Fibroblast of skin of right quadriceps (primary cell): ENCODE results near the gene KCNJ12.
"Not testable (repeated sequence)": the region's sequence is repeated elsewhere in the genome, so short reads cannot be mapped to it uniquely, and the experiment has no call there.

Source experiments
- DNase-seq: peaks from one replicate; pipeline ENCODE4 v3.0.0-alpha.2; 2013

KCNJ12 gene

DNA sequence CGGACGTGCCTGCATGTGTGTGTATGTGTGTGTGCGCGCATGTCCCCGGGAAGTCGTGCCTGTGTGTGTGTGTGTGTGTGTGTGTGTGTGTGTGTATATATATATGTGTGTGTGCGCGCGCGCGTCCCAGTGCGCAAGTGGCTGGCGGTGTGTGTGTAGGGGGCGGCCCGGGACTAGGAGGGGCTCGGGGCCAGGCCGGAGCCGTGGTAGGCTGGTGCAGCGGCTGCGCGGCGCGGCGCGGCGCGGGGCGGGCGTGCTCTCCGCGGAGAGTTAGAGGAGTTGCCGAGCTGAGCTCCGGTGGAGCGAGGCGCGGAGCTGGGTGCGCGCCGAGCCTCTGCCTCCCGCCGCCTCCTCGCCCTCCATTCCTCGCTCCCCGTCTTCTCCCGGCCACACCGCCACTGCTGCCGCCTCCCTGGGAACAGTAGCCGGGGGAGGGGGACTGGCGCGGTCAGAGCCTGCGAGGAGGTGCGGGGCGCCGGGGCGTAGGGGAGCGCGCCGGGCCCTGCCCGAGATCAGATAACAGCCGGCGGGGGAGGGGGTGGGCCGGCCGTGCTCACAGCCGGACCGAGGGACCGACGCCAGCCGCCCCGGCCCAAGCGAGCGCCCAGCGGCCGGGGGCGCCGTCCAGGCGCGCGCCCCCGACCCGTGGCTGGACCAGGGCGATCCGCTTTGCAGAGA, at the start of gene KCNJ12:
TSS of gene KCNJ12 (plus strand) at position 277 of the 678 bp plus-strand sequence. CDS start 38,986 bp downstream, outside the sequence.
- DNase-seq: no peak

DNA sequence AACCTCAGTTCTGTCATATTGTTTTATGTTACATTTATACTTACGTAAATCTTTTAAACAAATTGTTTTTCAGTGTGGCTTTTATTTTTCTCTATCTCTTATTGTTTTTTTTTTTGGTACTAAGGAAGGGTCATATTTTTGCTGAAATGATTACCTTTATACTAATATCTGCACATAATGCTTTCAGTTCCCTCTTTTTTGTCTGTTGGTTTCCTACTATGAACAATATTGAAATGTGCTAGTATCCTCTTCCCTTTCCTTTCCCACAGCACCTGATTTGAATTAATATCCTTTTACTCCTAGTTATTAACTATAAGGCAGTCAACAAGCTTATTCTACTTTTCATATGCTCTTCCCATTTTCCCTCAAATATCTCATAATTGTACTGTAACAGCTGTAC, 48.2 kb upstream of the KCNJ12 start:
- DNase-seq: not testable (repeated sequence)

DNA sequence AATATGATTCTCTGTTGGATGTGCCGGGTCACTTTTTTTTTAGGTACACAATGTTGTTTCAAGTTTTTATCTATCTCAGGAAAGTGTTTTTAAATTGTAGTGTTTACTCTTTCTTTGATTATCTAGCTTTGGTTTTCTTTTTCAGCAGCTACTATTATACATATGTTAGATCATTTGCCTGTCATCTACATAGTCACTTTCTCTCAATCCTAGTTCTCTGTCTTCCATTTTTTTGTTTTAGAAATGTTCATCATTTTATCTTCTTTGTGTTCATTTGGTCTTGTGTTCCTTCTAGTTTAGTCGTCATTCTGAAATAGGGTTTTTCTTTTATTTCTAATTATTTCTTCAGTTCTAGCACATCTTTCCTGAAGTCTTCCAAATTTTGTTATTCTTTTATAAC, 47.4 kb upstream of the KCNJ12 start:
- not testable (repeated sequence) for DNase-seq

DNA sequence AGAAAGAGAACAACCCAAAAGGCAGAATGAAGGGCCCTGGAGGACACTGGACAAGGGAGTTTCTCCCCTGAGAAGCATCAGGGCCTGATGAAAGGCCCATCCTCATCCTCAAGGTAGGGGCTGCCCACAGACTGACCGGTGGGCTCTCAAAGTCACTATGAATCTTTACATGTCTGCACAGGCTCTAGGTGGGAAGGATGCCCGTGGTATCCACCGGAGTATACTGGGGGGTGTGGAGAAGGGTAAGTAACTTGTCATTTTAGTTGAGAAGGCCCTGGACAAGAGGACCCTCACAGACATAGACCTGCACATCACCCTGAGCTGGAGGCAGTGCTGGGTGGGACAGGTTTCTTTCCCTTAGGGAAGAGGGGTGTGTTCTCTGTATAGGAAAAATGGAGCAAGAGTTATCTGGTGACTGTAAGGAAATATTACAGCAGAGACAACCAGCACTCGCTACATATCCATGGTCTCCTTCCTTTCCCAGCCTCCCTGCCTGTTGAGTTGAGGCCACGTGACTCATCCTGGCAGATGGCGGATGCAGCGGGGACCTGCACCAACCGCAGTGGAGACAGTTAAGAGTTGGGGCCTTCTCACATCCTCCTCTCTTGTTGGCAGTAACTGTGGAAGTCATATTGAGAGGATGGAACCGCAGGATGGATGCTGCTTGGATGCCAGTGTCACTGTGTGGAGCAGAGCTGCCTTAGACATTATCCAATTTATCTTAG, 45.6 kb upstream of the KCNJ12 start:
- no peak for DNase-seq

DNA sequence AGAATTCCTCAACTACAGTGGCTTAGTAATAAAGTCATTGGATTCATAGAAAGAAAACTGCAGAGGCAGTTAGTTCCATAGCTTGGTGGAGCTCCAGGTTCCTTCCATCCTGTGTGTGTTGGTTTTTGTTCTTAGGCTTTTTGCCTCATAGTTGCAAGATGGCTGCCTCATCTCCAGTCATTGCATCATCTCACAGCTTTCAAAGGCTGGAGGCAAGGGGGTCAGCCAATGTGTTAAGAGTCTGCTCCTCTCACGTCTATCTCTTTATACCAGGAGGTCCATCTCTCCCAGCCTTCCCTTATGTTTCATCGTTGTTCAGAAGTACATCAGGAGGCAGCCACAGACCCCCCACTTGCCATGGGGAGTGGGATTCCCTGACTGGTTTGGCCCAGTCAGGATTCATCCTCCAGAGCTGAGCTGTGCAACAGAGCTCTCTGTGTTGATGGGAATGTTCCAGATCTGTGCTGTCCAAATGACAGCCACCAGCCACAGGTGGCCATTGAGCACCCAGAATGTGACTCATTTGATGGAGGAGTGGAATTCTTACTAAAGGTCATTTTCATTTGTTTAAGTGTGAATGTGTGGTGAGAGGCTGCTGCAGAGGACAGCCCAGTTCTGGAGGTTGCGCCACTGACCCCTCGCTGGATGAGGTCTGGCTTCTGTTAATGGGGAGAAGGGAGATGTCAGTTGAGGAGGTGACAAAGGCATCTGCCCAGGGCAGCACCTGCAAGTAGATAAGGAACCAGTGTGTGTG, 39.4 kb upstream of the KCNJ12 start:
- DNase-seq: not testable (repeated sequence)

DNA sequence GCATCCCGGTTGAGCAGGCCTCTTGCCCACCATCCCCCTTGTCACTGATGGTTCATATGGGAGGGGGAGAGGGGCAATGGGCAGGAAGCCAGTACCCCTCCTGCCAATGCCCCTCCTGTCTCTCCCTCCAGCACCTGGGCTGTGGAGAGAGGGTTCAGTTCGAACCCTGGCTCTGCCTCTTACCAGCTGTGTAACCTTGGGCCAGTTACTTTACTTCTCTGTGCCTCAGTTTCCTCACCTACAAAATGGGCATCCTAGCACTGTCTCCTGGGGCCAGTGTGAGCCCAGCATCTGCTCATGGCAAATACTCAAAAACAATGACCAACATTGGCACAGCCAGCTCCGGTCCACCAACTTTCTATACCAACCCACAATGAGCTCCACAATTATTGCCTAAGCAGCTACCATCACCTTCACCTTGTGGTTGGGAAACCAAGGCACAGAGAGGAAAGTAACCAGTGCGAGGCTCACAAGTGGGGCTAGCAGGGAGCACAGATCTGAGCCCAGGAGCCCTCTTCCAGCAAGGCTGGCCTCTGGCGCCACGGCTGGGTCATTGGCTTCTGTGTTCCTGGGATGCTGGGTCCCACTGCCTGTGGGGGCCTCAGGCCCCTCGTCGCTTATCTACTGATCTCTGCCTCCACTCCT, 38.1 kb upstream of the KCNJ12 start:
- DNase-seq: not testable (repeated sequence)

DNA sequence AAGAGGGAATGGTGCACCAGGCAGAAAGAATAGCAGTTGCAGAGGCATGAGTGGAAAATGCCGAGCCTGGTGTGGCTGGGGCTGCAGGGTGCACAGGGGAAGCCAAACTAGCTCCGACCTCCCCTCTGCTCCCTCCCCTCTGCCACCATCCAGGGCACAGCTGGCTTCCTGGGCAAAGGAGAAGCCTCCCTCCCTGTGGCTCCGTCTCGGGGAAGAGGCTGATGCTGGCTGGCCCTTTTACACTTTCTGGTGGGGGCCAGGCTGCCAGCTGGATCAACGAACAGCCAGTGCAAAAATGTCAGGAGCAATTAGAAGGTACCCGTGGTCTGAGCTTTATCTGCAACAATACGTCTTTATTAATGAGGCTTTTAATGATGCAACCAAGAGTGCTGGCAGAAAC, 37.1 kb upstream of the KCNJ12 start:
- no peak for DNase-seq

DNA sequence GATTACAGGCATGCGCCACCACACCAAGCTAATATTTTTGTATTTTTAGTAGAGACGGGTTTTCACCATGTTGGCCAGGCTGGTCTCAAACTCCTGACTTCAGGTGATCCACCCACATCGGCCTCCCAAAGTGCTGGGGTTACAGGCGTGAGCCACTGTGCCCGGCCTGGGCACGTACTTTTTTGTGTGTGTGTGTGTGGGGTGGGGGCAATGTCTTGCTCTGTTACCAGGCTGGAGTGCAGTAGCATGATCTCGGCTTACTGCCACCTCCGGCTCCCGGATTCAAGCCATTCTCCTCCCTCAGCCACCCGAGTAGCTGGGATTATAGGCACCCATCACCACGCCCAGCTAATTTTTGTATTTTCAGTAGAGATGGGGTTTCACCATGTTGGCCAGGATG, 36.6 kb upstream of the KCNJ12 start:
- DNase-seq: not testable (repeated sequence)

DNA sequence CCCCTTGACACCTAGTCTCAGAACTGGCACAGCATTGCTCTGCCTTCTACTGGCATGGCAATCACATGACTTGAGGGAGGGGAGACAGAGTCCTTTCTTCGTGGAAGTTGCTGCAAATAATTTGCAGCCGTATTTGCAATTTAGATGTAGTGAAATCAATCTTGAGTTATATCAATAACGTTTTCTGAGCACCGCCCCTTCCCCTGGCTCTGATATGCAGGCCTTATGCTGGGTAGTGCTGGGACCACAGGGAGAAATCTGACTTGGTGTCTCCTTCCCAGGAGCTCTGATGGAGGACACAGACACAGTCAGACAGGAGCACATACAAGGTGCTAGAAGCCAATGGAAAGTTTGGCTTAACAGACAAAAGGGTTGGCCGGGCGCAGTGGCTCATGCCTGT, 35.8 kb upstream of the KCNJ12 start:
- not testable (repeated sequence) for DNase-seq

DNA sequence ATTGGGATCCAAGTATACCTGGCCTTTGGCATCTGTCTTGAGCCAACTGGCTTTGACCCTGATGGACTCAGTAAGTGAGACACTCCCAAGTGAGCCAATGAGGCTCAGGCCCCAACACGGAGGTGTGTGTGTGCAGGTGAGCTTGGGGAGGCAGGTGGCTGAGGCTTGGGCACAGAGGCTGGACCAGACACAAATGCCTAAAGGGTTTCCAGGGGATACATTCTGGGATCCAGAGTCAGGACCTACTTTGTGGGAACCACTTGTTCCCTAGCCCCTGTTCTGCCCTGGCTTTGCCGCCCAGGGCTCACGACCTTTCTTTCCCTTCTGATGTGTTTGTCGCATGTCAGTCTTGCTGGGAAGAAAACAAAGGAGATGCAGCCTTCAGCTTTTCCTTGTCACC, 34.9 kb upstream of the KCNJ12 start:
- DNase-seq: not testable (repeated sequence)

DNA sequence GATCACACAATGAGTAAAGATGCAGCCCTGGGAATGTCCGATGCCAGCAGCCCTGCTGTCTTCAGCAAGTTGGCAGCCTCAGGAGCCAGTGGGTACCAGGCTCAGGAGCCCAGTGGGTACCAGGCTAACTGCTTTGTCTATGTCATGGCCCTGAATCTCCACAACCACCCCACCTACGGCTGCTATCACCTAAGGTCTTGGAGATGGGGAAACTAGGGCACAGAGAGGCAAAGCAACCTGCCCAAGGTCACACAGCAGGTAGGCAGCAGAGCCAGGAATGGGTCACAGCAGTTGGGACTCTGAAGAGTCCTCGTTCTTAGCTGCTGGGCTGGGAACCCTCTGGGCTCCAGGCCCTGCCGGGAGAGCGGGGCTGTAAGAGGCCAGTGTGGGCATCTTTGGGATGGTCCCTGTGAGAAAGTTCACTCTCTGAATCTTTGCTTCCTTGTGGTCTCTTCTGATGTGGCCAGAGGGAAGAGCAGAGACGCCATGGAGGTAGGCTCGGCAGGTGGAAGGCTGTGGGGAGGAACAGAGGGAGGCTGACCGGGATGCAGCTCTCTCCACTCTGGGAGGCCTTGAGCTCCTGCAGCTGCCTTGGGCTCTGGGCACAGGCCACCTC, 34.1 kb upstream of the KCNJ12 start:
- DNase-seq: not testable (repeated sequence)

DNA sequence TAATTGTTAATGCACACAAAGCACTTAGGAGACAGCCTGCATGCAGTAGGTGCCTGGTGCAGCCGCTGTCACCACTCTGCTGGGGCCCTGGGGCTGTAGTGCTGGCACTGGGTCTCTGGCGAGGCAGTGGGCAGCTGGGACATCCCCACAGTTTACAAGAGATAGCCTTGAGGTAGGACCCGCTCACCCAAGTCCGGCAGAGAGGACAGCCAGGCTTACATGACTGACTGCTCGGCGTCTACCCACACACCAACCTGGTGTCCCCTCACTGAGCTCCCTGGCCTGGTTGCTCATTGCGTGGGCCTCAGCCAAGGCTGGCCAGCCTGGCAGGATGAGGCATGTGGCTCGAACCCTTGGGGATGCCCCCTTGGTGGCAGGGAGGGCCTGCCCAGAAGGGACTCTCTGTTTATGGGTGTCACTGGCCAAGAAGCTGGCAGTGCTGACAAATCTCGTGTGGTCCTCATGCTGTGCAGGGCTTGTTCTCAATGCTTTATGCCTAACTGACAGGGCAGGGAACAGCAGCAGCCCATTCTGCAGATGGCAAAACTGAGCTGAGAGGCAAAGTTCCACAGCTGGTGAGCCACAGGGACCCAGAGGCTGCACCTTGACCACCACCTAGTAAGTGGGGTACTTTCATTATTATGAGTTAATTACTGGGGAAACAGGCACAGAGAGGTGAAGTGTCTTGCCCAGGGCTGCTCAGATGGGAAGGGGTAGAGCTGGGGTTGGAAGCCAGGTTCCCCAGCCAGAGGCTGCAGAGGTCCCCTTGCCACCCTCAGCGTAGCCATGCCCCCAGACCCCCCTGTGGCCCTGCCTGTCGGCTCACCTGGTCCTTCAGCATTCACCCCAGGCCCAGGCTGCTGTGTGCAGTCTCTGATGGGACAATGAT, 32.9 kb upstream of the KCNJ12 start:
- DNase-seq: not testable (repeated sequence)

DNA sequence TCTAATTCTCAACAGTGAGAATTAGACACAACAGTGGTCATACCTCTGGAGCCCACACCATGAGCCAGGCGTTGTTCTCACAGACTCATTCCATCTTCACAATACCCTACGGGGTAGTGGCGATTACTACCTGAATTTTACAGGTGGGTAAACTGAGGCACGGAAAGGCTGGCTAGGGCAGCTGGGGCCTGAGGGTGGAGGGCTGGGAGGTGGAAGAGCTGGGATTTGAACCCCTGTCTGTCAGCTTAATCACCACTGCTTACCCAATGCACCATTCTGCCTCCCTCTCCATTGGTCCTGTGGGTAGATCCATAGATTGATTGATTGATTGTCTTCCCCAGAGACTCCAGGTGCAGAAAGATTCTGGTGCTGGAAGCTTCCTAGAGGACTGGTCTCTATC, 31.4 kb upstream of the KCNJ12 start:
- DNase-seq: not testable (repeated sequence)

DNA sequence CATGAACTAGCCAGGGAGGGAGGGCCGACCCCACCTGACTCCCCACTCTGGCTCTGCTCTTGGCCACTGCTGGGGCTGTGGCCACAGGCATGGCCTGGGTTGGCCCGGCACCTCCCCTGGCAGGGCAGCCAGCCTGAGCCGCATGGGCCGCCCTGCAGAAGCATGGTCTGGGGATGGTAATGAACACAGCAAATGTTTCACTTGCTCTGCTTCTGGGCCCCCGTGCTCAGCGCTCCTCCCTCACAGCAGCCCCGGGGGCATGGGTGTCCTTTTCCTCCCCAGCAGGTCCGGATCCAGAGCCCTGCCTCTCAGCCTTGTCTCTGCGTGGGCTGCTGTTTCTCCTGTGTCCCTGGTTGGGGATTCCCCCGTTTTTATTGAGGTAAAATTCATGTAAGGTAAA, 30.9 kb upstream of the KCNJ12 start:
- DNase-seq: no peak

DNA sequence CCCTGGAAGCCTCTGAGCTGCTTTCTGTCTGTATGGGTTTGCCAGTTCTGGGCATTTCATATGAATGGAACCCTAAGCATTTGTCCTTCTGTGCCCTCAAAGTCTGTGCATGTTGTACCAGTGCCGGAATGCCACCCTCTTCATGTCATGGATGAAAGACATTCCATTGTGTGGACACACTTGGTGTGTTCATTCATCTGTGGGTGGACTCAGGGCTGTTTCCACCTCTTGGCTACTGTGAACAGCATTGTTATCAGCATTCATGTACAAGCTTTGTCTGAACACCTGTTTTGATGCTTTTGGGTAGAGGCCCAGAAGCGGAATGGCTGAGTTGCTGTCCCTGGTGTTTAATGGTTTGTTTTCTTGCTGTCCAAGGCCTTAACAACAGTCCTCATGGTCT, 30.1 kb upstream of the KCNJ12 start:
- DNase-seq: not testable (repeated sequence)

DNA sequence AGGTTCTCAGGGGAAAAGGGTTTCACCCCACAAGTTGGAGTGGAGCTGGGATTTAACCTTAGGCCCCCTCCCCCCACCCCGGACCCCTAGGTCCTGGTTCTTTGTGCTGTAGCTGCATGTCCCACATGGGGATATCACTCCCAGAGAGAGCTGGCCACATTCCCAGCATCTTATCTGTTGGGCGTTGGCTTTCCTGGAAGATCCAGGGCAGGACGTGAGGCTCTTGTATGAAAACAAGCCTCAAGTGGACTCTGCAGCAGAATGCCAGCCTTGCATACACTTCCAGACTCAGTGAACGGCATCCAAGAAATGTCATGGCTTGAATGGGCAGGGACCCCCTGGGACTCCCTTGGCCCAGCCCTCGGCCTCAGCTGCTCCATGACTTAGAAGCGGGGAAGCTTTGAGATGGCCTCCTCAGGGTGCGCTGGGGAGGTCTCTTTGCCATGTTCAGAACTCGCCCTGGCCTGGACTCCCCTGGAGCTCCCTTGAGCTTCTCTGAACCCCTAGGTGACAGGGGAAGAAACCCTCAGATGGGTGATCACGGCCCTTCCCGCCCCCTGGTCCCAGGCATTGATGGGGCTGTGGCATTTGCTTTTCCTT, 29.4 kb upstream of the KCNJ12 start:
- DNase-seq: not testable (repeated sequence)

DNA sequence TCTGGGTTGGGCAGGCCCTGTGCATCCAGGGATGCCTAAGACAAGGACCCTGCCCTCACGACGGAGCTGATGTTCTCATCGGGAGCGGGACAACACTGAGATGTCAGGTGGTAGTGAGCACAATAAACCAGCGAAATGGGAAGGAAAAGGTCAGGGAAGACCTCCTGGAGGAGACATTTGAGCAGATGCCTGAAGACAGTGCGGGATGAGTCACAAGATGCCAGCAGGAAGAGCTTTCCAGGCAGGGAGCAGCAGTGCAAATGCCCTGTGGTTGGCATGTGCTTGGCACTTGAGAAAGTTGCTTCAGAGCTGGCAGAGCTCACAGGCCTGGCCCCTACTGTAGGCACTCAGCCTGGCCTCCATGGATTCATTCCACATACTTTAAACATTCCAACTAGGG, 28.5 kb upstream of the KCNJ12 start:
- not testable (repeated sequence) for DNase-seq

DNA sequence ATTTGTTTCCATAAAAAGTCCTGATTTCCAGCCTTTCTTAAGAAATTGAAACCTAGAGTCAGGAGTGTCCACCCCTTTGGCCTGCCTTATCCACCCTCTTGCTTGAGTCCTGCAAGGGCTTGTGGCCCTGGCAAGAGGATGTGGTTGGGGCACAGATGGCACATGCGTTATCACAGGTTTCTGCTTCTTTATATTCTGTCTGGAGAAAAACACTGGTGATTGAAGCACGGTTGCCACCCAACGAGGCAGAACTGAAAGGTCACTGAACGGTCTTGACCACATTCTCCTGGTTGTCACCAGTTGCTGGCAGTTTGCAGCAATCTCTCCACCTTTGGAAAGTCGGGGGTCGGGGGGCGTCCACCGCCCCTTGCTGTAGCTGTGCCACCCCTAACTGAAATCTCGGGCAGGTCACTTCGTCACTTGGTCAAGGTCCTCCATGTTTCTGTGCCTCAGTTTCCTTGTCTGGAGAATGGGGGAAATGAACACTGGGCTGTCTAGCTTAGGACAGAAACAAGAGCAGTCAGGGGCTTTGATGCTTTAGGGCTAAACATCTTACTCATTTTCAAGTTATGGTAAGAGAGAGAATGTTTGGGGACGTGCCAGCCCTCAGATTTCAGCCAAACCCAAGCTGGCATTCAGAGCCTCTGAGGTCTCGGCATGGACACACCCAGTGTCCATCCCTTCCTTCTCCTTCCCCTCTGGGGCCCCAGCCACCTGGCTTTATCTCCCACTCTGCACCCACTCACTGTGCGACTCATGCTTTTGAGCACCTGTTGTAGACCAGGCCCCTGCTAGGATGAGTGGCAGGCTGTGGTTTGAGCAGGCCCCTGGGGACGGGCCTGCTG, 27.9 kb upstream of the KCNJ12 start:
- not testable (repeated sequence) for DNase-seq

DNA sequence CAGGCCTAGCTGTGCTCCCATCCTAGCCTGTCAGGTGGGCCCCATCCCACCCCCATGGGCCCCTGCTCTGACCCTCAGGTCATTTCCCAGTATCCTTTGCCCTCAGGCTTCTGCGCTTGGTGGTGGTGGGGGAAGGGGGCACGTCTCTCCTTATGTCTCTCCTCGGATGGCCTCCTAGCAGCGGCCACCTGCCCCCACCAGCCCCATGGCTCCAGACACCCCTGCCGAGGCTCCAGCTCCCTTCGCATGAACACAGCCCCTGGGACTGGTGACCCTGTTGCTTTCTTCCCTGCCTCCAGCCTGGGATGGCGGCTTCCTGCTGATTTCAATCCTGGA, 27.3 kb upstream of the KCNJ12 start:
- not testable (repeated sequence) for DNase-seq

DNA sequence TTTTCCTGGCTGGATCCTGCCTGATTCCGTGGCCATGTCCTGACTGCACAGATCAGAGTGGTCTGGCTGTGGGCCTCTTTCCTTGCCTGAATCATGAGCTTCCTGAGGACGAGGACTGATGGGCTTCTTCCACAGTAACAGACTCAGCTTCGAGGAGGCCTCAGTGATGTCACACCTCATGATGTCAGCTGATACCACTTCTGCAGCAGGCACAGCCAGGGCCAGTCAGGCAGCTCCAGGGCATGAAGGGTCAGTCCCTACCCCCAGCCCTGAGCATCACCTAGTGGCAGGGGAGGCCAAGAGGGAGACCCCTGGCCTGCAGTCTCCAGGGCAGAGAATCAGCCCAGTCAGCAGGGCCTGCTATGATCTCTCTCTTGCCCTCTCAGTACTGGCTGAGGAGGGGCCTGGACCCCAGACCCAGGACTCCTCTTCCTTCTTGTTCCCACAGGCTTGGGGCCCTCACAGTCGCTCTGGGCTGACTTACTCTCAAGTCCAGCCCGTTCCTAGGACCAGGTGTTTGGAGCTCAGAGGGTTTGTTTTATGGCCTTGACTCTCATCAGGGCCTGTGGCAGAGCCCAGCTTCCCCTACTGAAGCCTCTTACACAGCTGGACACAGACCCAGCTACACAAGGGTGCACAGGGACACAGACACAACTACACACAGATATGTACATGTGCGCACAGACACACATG, 26.7 kb upstream of the KCNJ12 start:
- DNase-seq: not testable (repeated sequence)
